Activated CD4-positive, CD25-positive, alpha-beta regulatory T cell treated with anti-CD3 and anti-CD28 coated beads, Interleukin-2, amount 50 U/mL, for 72 hours (primary cell): ENCODE data around the gene CRYL1.

ENCODE experiments used
- DNase-seq: peaks from one replicate; pipeline ENCODE4 v3.0.0; 2021

The CRYL1 gene, protein sequence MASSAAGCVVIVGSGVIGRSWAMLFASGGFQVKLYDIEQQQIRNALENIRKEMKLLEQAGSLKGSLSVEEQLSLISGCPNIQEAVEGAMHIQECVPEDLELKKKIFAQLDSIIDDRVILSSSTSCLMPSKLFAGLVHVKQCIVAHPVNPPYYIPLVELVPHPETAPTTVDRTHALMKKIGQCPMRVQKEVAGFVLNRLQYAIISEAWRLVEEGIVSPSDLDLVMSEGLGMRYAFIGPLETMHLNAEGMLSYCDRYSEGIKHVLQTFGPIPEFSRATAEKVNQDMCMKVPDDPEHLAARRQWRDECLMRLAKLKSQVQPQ

DNA sequence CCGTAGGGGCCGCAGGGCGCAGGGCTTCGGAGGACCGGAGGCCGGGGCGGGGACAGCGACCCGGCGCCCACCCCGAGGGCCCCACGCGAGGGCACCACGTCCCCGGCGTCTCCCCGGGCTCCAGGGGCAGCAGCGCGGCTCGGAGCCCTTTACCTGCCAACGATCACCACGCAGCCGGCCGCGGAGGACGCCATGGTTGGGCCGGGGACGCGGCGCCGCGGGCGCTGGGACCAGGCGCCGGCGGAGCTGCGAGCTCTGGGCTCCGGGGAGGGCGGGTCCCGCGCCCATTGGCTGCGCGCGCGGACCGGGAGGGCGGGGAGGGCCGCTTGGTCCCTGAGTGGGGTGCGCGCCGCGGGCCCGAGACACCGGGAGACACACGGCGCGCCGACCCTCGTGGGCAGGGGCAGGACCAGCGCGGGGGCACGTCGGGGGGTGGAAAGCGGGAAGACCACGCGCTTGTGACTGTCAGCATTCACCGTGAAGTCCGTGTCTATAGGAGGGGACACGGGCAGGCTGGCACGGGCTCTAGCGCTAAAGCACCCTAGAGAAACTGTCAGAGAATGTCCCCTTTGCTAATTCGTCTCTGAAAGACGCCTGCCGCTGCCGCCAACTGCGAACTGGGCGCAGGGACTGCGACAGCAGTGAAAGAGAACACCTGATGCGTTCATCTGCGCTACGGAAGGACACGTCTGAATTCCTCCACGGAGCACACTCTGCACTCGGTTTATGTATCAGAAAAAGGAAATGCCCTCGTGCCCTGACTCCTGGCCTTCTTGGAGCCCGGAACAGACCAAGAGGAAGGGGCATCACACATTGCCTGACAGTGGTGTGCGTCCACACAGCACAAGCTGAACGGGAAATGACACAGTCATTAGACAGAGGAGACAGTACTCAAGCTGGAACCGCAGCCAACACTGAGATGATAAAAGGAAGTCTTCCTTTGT lies at the start of gene CRYL1:
TSS of gene CRYL1 (minus strand) at position 257 of the 944 bp plus-strand sequence. CDS start at position 194, 63 bp downstream.
- peak; percentile 75 for DNase-seq

DNA sequence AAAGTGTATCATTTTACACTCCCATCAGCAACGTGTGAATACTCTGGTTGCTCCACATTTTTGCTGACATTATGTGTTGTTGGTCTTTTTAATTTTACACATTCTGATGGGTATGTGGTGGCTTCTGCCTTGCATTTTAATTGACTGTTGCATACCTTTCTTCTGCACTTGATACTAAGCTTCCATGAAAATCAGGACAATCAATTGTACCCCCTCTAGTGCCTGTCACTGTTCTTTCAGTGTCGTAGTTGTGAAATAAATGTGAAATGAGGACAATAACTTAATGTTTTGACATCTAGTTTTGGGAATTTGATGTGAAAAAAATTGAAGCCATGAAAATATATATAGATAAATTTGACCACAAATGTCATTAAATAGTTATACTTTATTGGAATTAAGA lies 48.0 kb upstream of the CRYL1 start:
- DNase-seq = no peak

DNA sequence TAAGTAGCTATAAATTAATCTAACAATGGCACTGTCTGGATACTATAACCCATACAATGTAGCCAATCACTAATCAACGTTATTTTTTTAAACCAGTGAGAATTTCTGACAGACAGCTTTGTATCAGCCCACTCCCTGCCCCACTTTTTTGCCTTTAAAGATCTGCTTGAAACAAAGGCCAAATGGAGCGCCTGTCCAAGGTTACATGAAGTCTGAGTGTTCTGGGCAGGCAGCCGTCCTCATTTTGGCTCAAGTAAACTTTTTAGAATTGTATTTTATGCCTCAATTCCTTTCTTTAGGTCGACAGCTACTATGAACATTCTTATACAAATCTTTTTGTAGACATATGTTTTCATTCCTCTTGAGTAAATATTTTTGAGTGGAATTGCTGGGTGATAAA lies 47.5 kb upstream of the CRYL1 start:
- DNase-seq = no peak

DNA sequence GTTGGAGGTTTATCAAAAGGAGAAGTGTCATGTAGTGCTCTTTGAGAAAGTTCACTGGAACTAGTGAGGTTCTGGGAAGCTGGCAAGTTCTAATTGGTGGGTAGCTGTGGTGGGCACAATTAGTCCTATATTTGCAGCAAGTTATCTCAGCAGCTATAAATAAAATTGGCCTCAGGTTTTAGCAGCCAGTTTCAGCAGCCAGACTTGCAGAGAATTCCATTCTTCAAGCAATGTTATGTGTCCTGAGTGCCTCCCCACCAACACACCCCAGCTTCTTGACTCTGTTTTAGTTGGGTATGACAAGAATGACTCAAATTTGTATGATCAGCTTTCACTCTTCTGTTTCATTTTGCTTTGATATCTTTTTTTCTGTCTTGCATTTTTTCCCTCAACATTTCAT lies 46.0 kb upstream of the CRYL1 start:
- no peak for DNase-seq

DNA sequence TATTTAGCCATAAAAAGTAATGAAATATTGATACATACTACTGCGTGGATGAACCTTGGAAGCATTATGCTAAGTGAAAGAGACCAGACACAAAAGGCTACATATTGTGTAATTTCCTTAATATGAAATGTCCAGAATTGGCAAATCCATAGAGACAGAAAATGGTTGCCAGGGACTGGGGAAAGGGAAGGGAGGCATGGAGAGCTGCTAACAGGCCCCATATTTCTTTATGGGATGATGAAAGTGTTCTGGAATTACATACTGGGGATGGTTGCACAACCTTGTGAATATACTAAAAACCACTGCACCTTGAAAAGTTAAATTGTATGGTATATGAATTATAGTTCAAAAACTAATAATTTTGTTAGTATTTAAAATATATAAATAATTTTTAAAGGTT lies 44.9 kb upstream of the CRYL1 start:
- no peak for DNase-seq

DNA sequence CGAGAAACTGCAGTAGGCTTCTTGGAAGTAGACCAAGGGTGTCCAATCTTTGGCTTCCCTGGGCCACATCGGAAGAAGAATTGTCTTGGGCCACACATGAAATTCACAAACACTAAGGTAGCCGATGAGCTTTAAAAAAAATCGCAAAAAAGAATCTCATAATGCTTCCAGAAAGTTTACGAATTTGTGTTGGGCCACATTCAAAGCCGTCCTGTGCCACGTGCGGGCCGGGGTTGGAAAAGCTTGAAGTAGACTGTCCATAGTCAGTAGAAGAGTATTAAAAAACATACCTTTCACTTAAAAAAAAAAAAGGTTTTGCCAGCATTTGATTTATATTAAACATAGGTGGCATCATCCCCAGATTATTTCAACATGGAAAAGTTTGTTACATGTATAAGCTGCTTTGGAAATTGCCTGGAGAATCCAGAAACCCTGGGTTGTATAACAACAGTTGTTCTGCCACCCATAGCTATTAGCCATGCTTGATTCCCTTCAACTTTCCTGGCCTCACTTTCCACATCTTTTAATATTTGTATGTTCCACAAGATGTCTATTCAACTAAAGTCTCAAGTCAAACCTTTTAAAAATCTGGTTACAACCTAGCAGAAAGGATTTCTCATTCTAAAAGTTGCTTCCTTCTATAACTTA lies 42.3 kb upstream of the CRYL1 start:
- DNase-seq = no peak

DNA sequence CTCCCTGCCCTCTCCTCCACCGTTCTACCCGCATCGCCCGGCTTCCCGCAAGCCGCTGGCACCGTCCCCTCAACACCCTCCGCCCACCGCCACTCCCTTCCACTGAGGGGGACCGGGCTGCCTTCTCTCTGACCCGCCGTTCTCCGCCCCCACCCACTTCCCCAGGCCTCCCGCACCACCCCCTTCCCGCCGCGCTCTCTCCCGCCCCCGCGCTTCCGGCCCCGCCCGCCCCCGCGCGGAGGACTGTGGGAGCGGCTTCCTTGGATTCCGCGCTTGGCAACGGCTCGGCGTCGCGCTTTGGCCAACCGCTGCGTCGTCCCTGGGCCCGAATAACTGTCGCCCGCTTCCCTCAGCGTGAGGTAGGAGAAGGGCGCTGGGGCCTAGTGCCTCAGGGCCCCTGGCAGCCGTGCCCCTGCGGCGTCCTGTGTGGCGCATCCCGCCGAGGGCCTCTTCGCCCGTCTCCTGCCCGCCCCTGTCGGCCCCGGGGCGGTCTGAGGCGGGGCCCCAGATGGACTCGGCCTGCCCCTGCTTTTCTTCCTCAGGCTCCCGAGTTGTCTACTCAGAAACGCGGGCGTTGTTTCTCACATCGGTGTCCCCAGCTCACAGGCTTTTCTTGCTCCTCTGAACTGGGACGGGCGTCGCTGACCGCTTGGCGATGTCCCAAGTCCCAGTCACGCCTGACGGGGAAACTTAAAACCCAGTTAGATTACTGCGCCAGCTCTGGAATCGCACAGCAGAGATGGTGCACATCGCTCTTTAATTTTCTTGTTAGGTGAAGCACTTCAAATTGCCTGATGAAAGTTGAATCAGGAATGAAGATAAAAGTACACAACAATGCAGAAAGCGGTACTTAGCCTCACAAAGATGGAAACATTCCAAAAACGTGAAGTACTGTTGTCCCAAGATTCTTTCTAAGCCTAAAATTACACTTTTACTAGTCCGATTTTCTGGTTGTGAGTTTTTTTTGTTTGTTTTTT lies 41.5 kb upstream of the CRYL1 start, which contains the start of gene IFT88:
TSS of gene IFT88 (plus strand) at position 260 of the 977 bp plus-strand sequence. CDS start 7,229 bp downstream, outside the sequence.
- DNase-seq = peak; percentile 83

DNA sequence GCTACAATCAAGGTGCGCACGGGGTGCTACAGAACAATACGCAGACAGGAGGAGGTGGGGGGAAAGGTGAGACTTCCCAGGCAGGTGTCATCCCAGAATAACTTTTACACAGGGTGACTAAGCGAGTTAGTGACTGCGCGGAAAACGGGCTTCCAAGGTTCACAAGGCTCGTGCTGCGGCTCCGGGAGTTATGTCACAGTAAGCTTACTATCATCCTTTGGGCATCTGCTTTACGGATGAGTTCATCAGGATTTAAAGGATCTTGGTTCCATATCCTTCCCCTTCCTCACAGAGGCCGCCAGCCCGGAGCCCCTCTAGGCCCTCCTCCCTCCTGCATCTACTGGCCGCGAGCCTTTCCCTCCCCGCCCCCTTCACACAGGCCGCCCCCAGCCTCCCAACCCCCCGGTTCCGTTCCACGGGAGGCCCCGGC lies 40.8 kb upstream of the CRYL1 start:
- DNase-seq = no peak

DNA sequence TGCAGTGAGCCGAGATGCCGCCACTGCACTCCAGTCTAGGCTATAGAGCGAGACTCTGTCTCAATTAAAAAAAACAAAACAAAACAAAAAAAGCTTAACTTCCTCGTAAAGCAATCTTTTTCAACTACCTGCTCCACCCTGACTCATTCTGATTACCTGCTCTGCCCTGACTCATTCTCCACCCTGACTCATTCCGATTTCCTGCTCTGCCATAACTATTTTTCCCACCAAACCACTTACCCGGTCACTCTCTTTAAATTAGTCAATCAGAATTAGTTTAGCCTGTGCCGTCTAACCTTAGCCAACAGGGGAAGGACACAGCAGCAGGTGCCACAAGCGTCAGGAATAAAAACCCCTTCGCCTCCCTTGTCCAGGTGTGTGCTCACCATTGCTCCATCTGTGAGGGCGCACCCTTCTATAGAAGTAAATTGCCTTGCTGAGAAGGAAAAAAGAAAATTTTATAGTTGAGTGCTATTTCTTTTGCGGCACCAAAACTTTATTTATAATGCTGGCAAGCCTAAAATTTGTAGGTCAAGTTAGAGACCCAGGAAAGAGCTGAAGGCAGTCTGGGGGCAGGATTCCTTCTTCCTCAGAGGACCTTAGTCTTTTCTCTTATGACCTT lies 39.6 kb upstream of the CRYL1 start:
- no peak for DNase-seq

DNA sequence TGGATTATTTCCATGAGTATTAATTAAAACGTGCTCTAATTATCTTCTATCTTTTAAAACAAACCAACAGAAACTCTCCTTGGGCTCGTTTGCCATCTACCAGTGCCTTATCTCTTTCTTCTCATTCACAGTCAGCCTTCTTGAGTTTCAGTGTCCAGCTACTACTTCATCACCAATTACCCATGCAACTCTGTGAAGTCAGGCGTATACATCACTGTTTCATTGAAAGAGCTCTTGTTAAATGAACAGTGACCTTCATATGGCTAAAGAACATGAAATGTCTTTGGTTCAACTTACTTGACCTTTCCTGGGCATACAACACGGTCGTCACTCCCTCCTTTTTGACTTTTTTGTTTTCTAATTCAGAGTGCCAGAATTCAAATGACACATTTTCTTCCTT lies 36.1 kb upstream of the CRYL1 start:
- no peak for DNase-seq

DNA sequence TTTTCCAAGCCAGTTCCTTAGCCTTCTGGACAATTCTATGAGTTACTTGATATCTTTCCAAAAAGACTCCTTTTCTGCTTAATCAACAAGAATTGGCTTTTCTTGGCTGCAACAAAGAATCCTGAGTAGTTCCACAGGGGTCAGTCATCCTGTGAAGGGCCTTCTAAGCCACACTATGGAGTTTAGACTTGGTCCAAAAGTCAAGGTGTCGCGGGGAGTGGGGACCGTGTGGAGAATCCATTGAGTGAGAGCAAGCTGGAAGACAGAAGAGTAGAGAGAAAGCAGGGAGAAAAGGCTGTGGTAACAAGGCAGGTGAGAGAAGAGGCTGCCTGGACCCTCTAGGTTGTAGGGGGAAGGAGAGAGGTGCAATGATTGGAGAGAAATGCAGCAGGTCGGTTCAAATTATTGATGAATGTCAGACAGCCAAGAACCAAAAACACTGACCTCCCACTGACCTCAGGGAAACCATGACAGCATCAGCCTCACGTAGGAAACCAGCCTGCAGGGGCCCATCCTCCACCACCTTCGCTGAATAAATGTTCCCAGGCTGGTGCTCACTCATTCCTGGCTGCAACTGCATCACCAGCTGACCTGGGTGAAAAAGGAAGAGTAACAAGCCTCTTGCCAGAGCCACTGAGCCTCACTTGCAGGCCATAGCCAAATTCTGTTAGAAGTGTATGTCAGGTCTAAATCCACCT lies 34.2 kb upstream of the CRYL1 start:
- DNase-seq = no peak

DNA sequence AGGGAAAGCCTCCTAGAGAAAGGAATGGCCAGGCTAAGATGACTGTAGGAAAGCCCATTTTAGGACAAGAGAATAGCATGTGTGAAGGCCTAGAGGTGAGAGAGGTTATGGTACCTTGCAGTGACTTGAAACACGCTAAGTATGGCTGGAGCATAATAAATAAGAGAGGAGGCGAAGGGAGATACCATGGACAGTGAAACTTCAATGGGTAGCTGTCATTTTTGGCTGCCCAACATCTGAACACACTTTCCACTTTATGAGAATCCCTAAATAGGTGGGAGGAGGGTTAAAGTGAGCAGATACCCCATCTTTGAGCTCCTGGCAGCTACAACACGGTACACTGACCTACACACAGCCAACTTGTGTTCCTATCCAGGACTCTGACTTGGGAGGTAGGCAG lies 33.3 kb upstream of the CRYL1 start:
- DNase-seq = no peak

DNA sequence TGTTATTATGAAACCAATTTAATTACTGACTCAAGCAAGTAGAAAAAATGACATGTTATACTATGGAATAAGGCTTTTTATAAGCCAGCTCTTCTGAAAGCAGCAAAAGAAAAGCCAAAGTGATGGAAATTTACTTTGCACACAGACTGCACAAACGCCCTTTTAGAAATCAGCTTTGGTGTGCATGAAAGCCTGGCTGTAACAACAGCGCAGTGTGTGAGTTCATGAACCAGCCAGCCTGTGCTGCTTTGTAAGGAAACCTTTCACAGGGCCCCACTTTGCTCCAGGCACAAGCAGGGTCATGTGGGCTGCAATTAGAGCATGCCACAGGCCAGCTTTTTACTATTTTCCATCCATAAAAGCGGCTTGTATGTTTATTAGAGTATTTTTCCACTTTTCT lies 27.7 kb upstream of the CRYL1 start:
- DNase-seq = no peak

DNA sequence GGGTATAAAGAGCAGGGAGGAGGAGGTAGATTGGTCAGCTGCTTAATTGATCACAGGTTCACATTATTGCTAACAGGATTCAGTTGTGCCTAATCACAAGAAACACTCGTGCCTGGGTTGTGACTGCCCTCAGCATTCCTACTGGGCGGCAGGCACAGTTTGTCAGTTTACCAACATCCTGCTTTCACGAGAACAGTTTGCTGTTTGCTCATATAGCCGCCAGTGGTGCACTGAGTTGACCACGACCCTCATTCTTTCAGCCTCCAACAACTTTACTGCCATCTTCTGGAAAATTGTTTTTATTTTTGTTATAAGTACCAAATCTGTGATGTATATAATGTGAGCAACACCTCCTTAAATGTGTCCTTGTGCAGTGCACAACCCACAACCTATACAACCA lies 25.1 kb upstream of the CRYL1 start:
- DNase-seq = no peak

DNA sequence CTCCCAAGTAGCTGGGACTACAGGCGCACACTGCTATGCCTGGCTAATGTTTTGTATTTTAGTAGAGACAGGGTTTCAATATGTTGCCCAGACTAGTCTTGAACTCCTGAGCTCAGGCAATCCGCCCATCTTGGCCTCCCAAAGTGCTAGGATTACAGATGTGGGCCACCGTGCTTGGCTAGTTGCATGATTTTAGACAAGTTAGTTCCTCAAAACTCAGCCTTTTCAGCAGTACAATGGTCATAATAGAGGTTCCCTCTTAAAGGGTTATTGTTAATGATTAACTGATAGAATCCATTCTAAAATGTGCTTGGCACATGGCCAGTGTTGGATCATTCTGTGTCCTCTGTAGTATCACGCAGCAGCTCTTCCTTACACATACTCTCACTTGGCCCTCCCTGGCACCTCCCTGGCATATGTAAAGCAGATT lies 21.8 kb upstream of the CRYL1 start:
- DNase-seq = no peak

DNA sequence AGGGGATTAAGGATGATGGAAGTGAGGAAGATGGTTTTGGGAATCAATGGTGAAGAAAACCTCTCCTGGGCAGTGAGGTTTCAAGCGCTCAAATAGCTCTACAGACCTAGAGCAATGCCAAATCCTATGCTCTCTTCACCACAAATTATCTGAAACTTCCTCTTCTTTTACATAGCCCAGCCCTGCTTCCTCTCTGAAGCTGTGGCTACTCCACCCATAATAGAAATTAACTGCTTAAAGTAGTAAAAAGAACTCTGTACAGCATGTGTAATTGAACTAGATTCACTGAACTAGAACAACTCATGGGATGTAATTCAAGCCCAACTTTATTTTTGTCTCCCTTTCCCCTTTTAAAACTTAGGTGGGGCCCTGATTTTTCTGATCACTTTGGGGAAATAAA lies 20.9 kb upstream of the CRYL1 start:
- DNase-seq = no peak

DNA sequence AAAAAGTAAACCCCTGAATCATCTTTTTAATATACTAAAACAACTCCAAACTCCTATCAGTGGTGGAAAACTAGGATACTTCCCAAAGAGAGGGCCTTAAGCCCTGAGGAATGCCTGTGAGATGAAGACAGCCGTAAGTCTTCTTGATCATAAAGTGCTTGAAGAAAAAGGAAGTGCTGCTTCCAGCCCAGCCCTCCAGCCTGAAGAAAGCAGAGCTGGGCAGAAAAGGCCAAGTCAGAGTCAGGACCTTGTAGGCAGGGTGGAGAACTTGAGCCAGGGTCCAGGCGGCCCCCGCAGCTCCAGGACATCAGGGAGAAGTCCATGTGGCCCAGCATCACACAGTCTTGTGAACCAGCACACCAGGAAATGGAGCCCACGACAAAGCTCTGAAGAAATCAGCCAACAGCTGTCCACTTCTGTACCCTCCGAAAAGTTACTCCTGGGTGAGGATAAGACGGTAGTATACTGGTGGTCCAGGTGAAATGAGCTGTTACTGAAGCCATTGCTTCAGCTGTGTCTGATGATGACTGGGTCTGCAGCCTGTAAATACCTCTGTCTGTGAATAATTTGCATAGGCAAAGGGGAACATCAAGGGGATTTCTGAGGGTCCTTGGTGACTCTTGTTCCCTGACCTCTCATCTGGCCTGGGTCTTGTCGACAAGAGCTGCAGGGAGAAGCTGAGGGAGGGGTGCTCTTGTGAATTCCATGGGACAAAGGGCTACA lies 18.7 kb upstream of the CRYL1 start:
- DNase-seq = no peak

DNA sequence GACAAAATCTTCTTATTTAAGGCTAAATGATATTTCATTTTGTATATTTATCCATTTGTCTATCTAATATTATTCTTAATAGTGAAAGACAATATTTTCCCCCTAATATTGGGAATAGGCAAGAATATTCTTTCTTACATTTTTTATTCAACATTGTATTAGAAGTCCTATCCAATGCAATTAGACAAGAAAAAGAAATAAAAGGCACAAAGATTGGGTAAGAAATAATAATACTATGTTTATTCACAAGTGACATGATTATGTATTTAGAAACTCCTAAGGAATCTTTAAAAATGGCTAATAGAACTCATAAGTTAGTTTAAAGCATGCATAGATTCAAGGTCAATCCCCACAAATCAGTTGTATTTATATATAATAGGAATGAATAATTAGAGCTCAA lies 11.3 kb upstream of the CRYL1 start:
- DNase-seq = no peak

DNA sequence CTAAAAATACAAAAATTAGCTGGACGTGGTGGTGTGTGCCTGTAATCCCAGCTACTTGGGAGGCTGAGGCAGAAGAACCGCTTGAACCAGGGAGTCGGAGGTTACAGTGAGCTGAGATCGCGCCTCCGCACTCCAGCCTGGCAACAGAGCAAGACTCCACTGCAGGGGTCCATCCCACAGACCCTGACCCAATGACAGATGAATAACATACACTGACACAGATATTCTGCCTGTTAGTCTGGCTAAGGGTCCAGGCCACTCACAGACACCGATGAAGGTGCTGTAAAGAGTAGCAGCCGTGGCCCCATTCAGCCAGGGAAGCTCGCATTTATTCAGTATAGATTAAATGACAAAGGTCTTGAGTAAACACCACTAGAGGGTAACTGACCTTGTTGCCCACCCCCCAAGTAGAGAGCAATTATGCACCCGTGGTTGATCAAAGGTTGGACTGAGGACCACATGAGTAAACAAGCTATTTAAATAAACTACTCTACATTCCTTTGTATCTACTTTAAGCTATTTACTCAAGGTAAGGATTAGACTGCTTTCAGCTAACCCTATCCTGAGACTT lies 8.5 kb upstream of the CRYL1 start:
- no peak for DNase-seq

DNA sequence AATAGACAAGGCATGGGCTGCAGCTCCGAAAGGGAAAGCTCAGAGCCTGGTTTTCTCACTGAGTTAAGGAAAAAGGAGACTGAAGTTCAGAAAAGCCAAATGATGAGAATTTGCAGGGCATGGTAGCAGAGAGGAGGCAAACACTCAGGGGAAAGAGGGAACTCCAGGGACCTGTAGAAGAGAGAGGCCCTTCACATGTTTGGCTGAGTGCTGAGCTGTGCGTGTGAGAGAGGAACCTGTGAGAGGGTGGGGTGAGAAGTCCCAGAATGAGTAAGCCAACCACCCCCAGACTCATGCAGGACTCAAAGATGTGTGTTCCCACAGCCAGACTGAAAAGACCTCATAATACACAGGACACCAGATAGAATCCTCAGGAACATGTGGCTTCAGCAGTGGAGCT lies 2.8 kb upstream of the CRYL1 start:
- DNase-seq = no peak
